ENCODE data around the gene MAD1L1. TPM values are rescaled to one million over a fixed set of nuclear protein-coding genes. Genes with fewer than 3 reads are reported as not detected.

The MAD1L1 gene
- total RNA-seq, 6 experiments from 2014 or later: 15.1 to 37.4 (median 20.5) TPM

GRCh38 chr7:1853431-1853985, 379.2 kb downstream of the MAD1L1 start:
- DNase-seq (peak; percentile 38 to 75 (median 66)), ATAC-seq (peak; percentile 28 to 47 (median 43))
- Histone ChIP-seq H3K4me3 (no peak overlapping the region), H3K36me3 (no peaks in the 10 kb centered on the region), H3K4me1 (peaks cover 0 to 37% (median 12%) of the 10 kb centered on the region in 4 donors), H3K9me3 (no peaks in the 10 kb centered on the region), H3K27me3 (no peaks in the 10 kb centered on the region), H3K27ac (peak overlapping the region in 2 of 3 donors; percentile 51 to 62)
- TF ChIP-seq CTCF (IDR thresholded peaks at IDR 0.05) (no peak), POLR2A (IDR thresholded peaks at IDR 0.05) (no peak)
- intact Hi-C loops (cut with DNase I): no loop called here
- 60% methylated on average over 4 of the region's 18 CpGs for WGBS (ENCODE audit: insufficient coverage, low coverage, low lambda C conversion rate, missing lambda C conversion rate)

DNA sequence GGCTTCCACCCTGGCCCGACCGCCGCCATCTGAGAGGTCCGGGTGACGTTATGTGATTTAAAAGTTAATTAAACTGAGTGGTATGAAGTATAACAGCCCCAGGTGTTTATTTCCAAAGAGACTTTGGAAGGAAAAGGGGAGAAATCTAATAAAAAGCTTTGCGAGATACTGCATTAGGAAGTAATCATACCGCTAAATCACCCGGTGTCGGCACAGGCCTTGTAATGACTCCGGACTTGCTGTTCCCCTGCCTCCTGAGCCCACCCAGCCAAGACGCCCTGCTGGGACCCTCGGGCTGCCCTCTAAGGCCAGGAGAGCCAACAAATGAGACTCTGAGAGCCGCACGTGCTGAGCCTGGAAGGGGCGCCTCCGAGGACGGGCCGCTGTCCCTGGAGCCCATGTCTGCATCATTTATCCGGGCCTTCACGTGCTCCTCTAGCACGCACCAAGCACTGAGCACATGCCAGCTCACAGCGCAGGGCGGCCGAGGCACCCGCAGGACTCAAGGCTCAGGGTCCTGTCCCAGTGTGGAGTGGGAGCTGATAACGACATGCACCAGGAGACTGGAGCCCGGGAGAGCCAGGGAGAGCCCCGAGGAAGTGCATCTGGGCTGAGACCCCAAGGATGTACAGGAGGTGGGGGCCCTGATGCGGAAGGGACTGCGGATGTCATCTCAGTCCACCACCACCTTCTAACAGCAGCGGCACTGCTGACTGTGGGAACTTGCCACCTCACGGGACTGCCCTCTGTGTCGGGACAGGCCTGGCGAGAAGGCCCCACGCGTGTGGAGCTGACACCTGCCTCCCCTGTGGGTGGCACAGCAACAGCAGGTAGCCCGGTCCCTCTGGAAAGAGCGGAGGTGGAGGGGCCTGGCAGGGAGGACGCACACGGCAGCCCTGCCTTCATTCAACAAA, 380.0 kb downstream of the MAD1L1 start:
- WGBS (ENCODE audit: insufficient coverage, low coverage, low lambda C conversion rate, missing lambda C conversion rate): 92% methylated on average over 10 of the region's 40 CpGs
- Histone ChIP-seq H3K27me3 (no peaks in the 10 kb centered on the region), H3K36me3 (no peaks in the 10 kb centered on the region), H3K27ac (peak overlapping the region in 2 of 3 donors; percentile 72 to 92), H3K4me1 (peaks cover 0 to 37% (median 12%) of the 10 kb centered on the region in 4 donors), H3K9me3 (no peaks in the 10 kb centered on the region), H3K4me3 (no peak overlapping the region)
- intact Hi-C loops (cut with DNase I): no loop called here
- no peak for ATAC-seq
- TF ChIP-seq CTCF (IDR thresholded peaks at IDR 0.05) (no peak), POLR2A (IDR thresholded peaks at IDR 0.05) (no peak)
- peak; percentile 26 to 57 (median 37) for DNase-seq

DNA sequence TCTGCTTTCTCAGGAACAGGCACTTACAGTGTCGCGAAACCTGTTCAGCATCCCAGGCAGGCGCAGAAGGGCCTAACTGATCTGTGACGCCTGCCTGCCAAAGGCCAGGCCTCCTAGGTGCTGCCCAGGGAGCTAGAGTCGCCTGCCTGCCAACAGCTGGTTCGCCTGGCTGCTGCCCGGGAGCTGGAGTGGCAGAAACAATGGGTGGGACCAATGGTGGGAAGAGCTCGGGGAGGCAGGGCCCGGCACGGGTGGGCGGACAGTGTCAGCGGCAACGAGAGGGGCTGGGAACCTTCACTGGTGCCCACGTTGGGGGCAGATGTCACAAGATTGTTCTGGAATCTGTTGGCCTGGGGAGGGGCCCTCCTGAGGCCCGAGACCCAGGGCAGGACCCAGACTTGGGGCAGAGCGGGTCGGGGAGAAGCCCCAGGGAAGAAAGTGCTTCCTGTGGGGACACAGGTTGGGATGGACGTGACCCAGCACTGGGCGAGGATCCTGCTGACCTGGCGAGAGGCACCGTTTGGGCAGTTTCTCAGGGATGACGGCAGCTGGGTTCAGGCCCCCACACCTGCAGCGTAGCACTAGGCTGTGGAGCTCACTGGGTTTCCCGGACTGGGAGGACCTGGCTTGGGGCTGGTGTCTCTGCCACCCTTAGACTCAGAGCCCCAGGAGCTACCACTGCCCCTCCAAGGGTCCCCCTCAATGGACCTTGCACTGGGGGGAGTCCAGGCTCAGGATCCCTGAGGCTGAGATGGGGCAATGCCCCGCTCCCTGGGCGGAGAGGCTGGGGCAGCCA, 380.8 kb downstream of the MAD1L1 start:
- no peak for TF ChIP-seq CTCF (IDR thresholded peaks at IDR 0.05)
- TF ChIP-seq POLR2A (IDR thresholded peaks at IDR 0.05): no peak
- peak; percentile 60 to 78 (median 72) for DNase-seq
- ATAC-seq: peak; percentile 24 to 58 (median 56)

DNA sequence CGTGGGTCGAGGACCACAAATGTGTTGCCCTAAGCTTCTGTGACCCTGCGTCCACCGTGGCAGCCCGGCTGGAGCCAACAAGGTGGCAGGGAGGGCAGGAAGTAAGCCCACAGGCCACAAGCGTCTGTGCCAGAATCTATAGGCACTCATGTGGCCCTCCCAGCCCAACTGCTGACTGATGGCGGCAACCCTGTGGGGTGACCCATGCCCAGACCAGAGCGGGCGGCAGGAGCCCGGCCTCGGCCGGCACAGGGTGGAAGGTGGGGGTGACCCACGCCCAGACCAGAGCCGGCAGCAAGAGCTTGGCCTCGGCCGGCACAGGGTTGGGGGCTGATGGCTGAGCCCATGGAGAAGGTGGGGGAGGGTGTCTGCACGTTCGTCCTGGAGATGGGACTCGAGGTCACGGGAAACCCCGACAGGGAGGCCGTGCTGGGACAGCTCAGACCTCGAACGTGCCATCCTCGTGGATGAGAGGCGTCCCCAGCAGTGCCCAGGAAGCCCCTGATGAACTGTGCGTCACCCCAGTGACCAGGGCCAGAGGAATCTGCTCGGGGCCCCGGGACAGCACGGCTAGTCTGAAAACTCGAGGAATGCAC, 381.7 kb downstream of the MAD1L1 start:
- intact Hi-C loops (cut with DNase I): no loop called here
- no peaks in the 10 kb centered on the region for H3K27me3 ChIP-seq
- 87% methylated on average over 3 of the region's 31 CpGs for WGBS (ENCODE audit: insufficient coverage, low coverage, low lambda C conversion rate, missing lambda C conversion rate)
- no peak for TF ChIP-seq CTCF (IDR thresholded peaks at IDR 0.05)
- peak; percentile 0 for TF ChIP-seq POLR2A (IDR thresholded peaks at IDR 0.05)
- peak overlapping the region in 2 of 3 donors; percentile 72 to 92 for H3K27ac ChIP-seq
- H3K36me3 ChIP-seq: no peaks in the 10 kb centered on the region
- no peak overlapping the region for H3K4me3 ChIP-seq
- H3K9me3 ChIP-seq: no peaks in the 10 kb centered on the region
- DNase-seq (peak in 2 of 3 donors; percentile 22 to 56), ATAC-seq (peak; percentile 2 to 9 (median 4))
- peaks cover 0 to 37% (median 12%) of the 10 kb centered on the region in 4 donors for H3K4me1 ChIP-seq

More for the DNA sequence above, 380.8 kb downstream of the MAD1L1 start:
- Histone ChIP-seq H3K9me3 (no peaks in the 10 kb centered on the region), H3K4me3 (no peak overlapping the region), H3K27me3 (no peaks in the 10 kb centered on the region), H3K36me3 (no peaks in the 10 kb centered on the region), H3K4me1 (peaks cover 0 to 37% (median 12%) of the 10 kb centered on the region in 4 donors), H3K27ac (peak overlapping the region in 2 of 3 donors; percentile 72 to 92)
- 80% methylated on average over 1 of the region's 26 CpGs for WGBS (ENCODE audit: insufficient coverage, low coverage, low lambda C conversion rate, missing lambda C conversion rate)
- intact Hi-C loops (cut with DNase I): no loop called here
